Dedifferentiated amniotic fluid mesenchymal stem cell (primary cell): ENCODE data around the gene WAPL.
"Not testable (repeated sequence)": the region's sequence is repeated elsewhere in the genome, so short reads cannot be mapped to it uniquely, and the experiment has no call there.

ENCODE experiments used
- DNase-seq: peaks from one replicate; pipeline ENCODE4 v3.0.0-alpha.2; 2016; ENCODE audit errors: extremely low spot score

Gene WAPL, protein sequence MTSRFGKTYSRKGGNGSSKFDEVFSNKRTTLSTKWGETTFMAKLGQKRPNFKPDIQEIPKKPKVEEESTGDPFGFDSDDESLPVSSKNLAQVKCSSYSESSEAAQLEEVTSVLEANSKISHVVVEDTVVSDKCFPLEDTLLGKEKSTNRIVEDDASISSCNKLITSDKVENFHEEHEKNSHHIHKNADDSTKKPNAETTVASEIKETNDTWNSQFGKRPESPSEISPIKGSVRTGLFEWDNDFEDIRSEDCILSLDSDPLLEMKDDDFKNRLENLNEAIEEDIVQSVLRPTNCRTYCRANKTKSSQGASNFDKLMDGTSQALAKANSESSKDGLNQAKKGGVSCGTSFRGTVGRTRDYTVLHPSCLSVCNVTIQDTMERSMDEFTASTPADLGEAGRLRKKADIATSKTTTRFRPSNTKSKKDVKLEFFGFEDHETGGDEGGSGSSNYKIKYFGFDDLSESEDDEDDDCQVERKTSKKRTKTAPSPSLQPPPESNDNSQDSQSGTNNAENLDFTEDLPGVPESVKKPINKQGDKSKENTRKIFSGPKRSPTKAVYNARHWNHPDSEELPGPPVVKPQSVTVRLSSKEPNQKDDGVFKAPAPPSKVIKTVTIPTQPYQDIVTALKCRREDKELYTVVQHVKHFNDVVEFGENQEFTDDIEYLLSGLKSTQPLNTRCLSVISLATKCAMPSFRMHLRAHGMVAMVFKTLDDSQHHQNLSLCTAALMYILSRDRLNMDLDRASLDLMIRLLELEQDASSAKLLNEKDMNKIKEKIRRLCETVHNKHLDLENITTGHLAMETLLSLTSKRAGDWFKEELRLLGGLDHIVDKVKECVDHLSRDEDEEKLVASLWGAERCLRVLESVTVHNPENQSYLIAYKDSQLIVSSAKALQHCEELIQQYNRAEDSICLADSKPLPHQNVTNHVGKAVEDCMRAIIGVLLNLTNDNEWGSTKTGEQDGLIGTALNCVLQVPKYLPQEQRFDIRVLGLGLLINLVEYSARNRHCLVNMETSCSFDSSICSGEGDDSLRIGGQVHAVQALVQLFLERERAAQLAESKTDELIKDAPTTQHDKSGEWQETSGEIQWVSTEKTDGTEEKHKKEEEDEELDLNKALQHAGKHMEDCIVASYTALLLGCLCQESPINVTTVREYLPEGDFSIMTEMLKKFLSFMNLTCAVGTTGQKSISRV (N-terminal part only)

GRCh38 chr10:86521678-86522509, at the start of gene WAPL:
WAPL (minus strand) TSS chr10:86521792; CDS start chr10:86518069, 3,723 bp downstream.
- DNase-seq, result peak; percentile 94

DNA sequence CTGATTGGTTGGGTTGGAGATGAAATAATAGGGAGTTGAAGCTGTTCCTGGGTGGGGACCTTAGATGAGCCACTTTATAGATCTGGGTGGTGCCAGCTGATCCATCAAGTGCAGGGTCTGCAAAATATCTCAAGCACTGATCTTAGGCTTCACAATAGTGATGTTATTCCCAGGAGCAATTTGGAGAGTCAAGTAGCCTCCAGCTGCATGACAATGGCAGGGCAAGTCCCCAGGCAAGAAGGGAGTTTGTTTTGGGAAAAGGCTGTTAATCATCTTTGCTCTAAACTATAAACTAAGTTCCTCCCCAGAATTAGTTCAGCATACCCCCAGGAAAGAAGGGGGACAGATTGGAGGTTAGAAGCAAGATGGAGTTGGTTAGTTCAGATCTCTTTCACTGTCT, 47.7 kb upstream of the WAPL start:
- no peak for DNase-seq

- not testable (repeated sequence) for DNase-seq
These were observed 44.9 kb upstream of the WAPL start for GRCh38 chr10:86566518-86566917.

DNA sequence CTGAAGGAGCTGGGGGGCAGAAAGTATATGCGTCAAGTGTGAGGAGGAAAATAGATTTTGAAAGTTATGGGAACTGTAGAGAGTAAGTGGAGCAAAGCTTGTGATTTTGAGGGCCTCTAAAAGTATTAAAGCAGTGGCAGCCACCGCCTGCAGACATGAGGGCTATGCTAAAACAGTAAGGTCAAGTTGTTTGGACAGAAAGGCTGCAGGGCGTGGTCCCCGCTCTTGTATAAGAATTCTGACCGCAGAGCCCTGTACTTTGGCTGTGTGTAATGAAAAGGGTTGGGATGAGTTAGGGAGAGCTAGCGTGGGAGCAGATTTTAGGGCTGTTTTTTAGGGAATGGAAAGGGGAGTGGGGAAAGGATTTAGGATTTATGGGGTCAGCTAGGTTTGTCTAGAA, 41.7 kb upstream of the WAPL start:
- not testable (repeated sequence) for DNase-seq

DNA sequence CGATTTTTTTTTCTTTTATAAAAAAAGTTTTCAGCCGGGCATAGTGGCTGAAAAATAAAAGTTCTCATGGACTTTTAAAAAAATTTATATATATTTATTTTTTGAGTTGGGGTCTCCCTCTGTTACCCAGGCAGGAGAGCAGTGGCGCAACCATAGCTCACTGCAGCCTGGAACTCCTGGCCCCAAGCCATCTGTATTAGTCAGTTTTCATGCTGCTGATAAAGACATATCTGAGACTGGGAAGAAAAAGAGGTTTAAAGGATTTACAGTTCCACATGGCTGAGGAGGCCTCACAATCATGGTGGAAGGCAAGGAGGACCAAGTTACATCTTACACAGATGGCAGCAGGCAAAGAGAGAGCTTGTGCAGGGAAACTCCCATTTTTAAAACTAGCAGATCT, 37.1 kb upstream of the WAPL start:
- DNase-seq, result not testable (repeated sequence)

DNA sequence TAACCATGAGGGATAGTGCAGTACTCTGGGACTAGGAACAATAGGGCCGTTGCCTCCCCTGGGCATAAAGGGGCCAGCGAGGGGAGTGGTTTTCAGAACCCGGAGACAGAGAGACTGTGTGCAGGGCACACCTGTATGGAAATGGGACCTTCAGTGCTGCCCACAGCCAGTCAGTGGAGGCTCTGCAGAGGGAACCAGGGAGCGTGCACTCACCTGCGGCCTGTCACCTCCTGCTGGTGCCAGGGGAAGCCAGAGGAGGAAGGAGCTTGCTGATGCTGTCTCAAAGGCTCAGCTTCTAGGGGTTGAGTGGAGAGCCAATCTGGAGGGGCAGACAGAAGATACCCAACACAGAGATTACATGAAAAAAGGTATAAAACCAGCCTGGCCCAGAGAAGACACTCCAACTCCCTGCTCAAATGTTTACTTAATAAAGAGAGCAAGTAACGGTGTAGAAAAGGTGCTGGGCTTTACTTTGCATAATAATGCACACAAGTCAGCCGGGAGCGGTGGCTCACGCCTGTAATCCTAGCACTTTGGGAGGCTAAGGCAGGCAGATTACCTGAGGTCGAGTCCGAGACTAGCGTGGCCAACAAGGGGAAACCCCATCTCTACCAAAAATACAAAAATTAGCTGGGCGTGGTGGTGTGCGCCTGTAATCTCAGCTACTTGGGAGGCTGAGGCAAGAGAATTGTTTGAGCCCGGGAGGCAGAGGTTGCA, 35.5 kb upstream of the WAPL start:
- no peak for DNase-seq

DNA sequence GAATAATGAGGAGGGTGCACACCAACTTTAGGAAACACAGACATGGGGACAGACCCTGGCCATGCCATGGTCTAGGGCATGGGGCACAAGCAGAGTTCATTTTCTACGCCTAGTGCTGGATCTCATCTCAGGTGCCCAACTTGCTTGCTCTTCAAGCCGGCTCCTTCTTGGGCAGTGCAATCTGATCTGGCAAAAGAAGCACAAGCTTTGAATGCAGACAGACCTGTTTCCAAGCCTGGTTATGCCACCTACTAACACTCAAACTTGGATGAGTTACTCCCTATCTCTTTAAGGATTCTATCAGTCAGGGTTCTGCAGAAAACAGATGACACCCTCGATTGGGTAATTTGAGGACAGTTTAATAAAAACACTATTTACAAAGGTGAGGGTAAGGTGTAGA, 34.9 kb upstream of the WAPL start:
- DNase-seq, result no peak

DNA sequence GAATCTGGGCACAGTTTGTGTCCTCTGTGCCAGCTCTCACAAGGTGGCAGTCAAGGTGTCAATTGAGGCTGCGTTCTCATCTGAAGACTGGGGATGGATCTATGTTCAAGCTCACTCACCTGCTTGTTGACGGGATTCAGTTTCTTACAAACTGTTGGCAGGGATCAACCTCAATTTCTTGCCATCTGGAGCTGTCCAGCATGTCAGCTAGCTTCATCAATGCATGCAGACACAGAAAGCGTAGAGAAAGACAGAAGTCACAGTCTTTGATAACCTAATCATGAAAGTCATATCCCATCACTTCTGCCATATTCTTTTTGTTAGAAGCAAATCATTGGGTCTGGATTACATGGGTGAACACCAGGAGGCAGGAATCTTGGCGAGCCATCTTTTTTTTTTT, 32.0 kb upstream of the WAPL start:
- no peak for DNase-seq

DNA sequence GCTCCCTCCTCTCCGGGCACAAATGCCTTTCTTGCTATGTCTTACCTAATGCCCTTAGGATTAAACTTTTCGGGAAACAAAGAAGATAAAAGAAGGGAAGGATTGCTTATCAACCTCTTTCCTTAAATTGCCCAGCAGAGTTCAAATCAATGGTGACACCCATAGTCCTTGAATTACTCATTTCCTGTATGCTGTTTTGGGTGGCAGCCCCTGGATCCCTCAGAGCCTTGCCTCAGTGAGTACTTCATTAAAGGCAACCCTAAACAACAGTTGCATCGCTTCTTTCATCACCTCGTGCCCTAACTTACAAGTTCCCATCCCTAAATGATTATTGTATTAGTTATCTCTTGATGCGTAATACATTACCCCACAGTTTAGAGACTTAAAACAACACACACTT, 31.6 kb upstream of the WAPL start:
- no peak for DNase-seq

- DNase-seq, result no peak
These were observed 25.7 kb upstream of the WAPL start for GRCh38 chr10:86547296-86547695.

GRCh38 chr10:86545101-86545500, 23.5 kb upstream of the WAPL start:
- no peak for DNase-seq

DNA sequence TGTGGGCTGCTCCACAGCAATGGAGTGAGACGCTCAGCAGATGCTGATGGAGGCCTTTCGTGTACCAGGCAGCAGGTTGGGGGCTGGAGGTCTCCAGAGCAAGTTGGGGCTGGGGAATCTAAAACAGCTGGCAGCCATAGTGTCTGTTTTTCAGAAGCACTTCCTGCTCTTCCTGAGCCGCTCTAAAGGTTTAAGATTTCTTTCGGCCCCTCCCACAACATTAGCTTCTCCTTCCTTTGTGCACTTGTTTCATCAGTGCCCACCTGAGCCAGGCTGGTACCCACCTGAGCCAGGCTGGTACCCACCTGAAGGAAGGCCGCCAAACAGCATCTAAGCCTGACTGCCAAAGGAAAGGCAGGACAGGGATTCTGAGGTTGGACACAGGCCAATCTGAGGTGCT, 18.4 kb upstream of the WAPL start:
- DNase-seq, result no peak

DNA sequence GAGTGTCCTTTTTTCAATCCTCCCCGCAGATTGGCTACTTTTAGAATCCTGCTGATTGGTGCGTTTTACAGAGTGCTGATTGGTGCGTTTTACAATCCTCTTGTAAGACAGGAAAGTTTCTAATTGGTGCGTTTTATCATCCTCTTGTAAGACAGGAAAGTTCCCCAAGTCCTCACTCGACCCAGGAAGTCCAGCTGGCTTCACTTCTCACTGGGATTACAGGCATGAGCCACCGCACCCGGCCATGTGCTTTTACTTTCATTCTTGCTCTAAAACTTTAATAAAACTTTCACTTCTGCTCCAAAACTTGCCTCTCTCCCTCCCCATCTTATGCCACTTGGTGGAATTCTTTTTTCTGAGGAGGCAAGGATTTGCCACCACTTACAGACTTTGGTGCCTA, 17.0 kb upstream of the WAPL start:
- DNase-seq, result no peak

DNA sequence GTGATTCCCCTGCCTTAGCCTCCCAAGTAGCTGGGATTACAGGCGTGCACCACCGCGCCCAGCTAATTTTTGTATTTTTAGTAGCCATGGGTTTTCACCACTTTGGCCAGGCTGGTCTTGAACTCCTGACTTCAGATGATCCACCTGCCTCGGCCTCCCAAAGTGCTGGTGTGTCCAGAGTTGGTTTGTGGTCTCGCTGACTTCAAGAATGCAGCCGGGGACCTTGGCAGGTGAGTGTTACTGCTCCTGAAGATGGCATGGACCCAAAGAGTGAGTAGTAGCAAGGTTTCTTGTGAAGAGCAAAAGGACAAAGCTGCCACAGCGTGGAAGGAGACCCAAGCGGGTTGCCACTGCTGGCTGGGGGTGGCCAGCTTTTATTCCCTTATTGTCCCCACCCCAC, 16.4 kb upstream of the WAPL start:
- not testable (repeated sequence) for DNase-seq

DNA sequence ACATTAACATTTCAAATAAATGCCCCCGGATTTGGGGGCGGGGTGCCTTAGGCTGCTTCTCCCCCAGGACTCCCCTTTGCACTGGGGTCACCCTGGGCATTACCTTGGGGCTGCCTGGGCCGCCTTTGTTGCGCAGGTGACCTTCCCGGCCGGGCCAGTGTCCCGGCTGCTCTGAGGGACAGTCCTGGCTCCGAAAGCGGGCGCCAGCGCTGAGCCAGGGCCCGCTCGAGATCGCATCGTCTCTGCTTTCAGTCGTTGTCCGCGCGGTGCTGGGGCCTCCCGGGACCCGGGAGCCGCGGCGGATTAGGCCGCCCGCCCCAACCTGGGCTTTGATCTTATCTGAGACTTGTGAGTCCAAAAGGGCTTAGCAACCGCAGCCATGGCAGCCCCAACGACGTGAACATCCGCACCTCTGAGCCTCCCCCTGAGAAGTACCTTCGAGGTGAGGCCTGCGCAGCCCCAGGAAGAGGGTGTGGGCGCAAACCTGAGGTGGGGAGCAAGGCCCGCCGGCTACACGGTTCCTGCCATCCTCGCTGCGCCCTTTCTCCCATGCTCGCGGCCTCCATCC, 14.8 kb upstream of the WAPL start:
- no peak for DNase-seq

GRCh38 chr10:86535132-86535882, 13.7 kb upstream of the WAPL start:
- DNase-seq, result no peak

DNA sequence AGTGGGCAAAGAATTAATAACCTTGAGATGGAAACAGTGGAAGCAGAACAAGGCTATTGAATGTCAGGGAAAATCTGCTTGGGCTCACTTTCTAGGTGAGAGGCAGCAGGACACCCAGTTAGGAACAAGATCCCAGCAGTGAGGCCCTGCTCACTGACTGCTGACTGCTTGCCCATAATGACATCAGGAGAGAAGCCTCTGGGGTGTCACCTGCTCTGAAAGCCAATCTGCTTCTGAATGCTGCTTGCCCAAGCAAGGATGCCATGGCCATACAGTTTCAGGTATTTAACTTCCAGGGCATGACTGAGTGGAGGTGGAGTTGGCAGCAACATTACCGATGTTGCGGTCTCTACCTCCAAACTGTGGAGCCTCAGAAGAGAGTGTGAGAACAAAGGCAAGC, 11.7 kb upstream of the WAPL start:
- no peak for DNase-seq

DNA sequence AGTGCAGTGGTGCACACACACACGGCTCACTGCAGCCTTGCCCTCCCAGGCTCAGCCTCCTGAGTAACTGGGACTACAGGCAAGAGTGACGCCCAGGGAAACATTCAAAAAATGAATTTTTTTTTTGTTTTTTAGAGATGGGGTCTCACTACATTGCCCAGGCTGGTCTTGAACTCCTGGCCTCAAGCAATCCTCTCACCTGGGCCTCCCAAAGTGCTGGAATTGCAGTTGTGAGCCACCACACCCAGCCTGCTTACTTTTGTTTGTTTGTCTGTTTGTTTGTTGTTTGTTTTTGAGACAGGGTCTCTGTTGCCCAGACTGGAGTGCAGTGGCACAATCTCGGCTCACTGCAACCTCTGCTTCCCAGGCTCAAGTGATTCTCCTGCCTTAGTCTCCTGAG, 7.1 kb upstream of the WAPL start:
- DNase-seq, result not testable (repeated sequence)

GRCh38 chr10:86526606-86527005, 5.0 kb upstream of the WAPL start:
- no peak for DNase-seq

DNA sequence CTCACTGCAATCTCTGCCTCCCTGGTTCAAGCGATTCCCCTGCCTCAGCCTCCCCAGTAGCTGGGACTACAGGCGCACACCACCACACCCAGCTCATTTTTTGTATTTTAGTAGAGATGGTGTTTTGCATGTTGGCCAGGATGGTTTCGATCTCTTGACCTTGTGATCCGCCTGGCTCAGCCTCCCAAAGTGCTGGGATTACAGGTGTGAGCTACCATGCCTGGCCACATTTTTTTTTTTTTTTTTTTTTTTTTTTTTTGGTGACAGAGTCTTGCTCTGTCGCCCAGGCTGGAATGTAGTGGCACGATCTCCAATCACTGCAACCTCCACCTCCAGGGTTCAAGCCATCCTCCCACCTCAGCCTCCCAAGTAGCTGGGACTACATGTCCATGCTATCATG, 4.1 kb upstream of the WAPL start:
- not testable (repeated sequence) for DNase-seq
